Measurements from ENCODE around the gene METAP1D.

METAP1D gene

GRCh38 chr2:171999604-172000469 lies at the start of gene METAP1D:
METAP1D (plus strand) TSS chr2:171999953; CDS start chr2:171999970, 17 bp downstream.
- TF ChIP-seq EZH2 (IDR thresholded peaks at IDR 0.05) (no peak), POLR2AphosphoS5 (IDR thresholded peaks at IDR 0.05; ENCODE audit: borderline replicate concordance, low read depth, low read length) (peak; percentile 91), FOXP2 (optimal IDR thresholded peaks at IDR 0.05; ENCODE audit: control extremely low read depth, extremely low read length, insufficient read depth) (peak; percentile 65)
- H3K36me3 ChIP-seq (ENCODE audit: insufficient read depth, low read length), result no peaks in the 10 kb centered on the region
- peak within 1 kb of the TSS; percentile 99 for H3K4me3 ChIP-seq
- H3K27ac ChIP-seq, result peak within 1 kb of the TSS; percentile 27
- DNase-seq (ENCODE audit: low read depth, low spot score), result no peak
- H3K9ac ChIP-seq (ENCODE audit: insufficient read length), result peak within 1 kb of the TSS; percentile 92
- no peaks in the 10 kb centered on the region for H3K9me3 ChIP-seq (ENCODE audit: low read depth, low read length)

DNA sequence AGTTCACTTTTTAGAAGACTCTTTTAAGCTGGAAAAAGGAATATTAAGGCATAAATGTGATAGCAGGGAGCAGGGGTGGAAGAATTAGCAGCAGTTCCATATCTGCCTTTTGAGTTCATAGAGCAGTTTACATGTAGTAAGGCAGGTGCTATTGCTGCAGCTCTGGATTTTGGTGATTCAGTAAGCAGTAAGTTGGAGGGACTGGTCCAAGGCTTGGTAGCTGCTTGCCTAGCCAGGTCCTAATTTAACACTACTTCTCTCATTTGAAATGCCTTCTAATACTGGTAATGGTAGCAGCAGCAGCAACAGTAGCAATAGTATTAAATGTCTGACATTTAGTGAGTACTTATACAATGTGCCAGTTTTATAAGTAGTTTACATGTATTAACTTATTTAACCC lies 47.5 kb upstream of the METAP1D start:
- Histone ChIP-seq H3K36me3 (ENCODE audit: insufficient read depth, low read length) (peaks cover 33% of the 10 kb centered on the region), H3K9me3 (ENCODE audit: low read depth, low read length) (no peaks in the 10 kb centered on the region), H3K9ac (ENCODE audit: insufficient read length) (no peak overlapping the region), H3K4me3 (no peak overlapping the region), H3K27ac (no peak overlapping the region)
- TF ChIP-seq EZH2 (IDR thresholded peaks at IDR 0.05) (no peak), FOXP2 (optimal IDR thresholded peaks at IDR 0.05; ENCODE audit: control extremely low read depth, extremely low read length, insufficient read depth) (no peak), POLR2AphosphoS5 (IDR thresholded peaks at IDR 0.05; ENCODE audit: borderline replicate concordance, low read depth, low read length) (no peak)
- no peak for DNase-seq (ENCODE audit: low read depth, low spot score)

- TF ChIP-seq POLR2AphosphoS5 (IDR thresholded peaks at IDR 0.05; ENCODE audit: borderline replicate concordance, low read depth, low read length) (no peak), EZH2 (IDR thresholded peaks at IDR 0.05) (no peak), FOXP2 (optimal IDR thresholded peaks at IDR 0.05; ENCODE audit: control extremely low read depth, extremely low read length, insufficient read depth) (no peak)
These were observed 47.0 kb upstream of the METAP1D start for GRCh38 chr2:171952748-171953147.

GRCh38 chr2:171956135-171956825 lies 43.5 kb upstream of the METAP1D start:
- H3K36me3 ChIP-seq (ENCODE audit: insufficient read depth, low read length), result peaks cover 35% of the 10 kb centered on the region
- H3K9me3 ChIP-seq (ENCODE audit: low read depth, low read length), result no peaks in the 10 kb centered on the region
- DNase-seq (ENCODE audit: low read depth, low spot score), result no peak
- no peak for TF ChIP-seq FOXP2 (optimal IDR thresholded peaks at IDR 0.05; ENCODE audit: control extremely low read depth, extremely low read length, insufficient read depth)
- TF ChIP-seq EZH2 (IDR thresholded peaks at IDR 0.05), result no peak
- TF ChIP-seq POLR2AphosphoS5 (IDR thresholded peaks at IDR 0.05; ENCODE audit: borderline replicate concordance, low read depth, low read length), result no peak
- no peak overlapping the region for H3K4me3 ChIP-seq
- H3K27ac ChIP-seq, result no peak overlapping the region
- H3K9ac ChIP-seq (ENCODE audit: insufficient read length), result no peak overlapping the region

More at GRCh38 chr2:171952748-171953147, 47.0 kb upstream of the METAP1D start:
- no peak overlapping the region for H3K4me3 ChIP-seq
- no peak overlapping the region for H3K27ac ChIP-seq
- peaks cover 36% of the 10 kb centered on the region for H3K36me3 ChIP-seq (ENCODE audit: insufficient read depth, low read length)
- no peak for DNase-seq (ENCODE audit: low read depth, low spot score)
- no peaks in the 10 kb centered on the region for H3K9me3 ChIP-seq (ENCODE audit: low read depth, low read length)
- H3K9ac ChIP-seq (ENCODE audit: insufficient read length), result no peak overlapping the region

GRCh38 chr2:171957061-171957460 lies 42.7 kb upstream of the METAP1D start:
- no peak for DNase-seq (ENCODE audit: low read depth, low spot score)

GRCh38 chr2:171958475-171958874 lies 41.3 kb upstream of the METAP1D start:
- DNase-seq (ENCODE audit: low read depth, low spot score), result no peak
- Histone ChIP-seq H3K9ac (ENCODE audit: insufficient read length) (no peak overlapping the region), H3K27ac (no peak overlapping the region), H3K9me3 (ENCODE audit: low read depth, low read length) (no peaks in the 10 kb centered on the region), H3K36me3 (ENCODE audit: insufficient read depth, low read length) (peaks cover 25% of the 10 kb centered on the region), H3K4me3 (no peak overlapping the region)
- TF ChIP-seq FOXP2 (optimal IDR thresholded peaks at IDR 0.05; ENCODE audit: control extremely low read depth, extremely low read length, insufficient read depth) (no peak), EZH2 (IDR thresholded peaks at IDR 0.05) (no peak), POLR2AphosphoS5 (IDR thresholded peaks at IDR 0.05; ENCODE audit: borderline replicate concordance, low read depth, low read length) (no peak)

More at GRCh38 chr2:171957061-171957460, 42.7 kb upstream of the METAP1D start:
- Histone ChIP-seq H3K4me3 (no peak overlapping the region), H3K9ac (ENCODE audit: insufficient read length) (no peak overlapping the region), H3K9me3 (ENCODE audit: low read depth, low read length) (no peaks in the 10 kb centered on the region), H3K36me3 (ENCODE audit: insufficient read depth, low read length) (peaks cover 34% of the 10 kb centered on the region), H3K27ac (no peak overlapping the region)
- TF ChIP-seq FOXP2 (optimal IDR thresholded peaks at IDR 0.05; ENCODE audit: control extremely low read depth, extremely low read length, insufficient read depth) (no peak), POLR2AphosphoS5 (IDR thresholded peaks at IDR 0.05; ENCODE audit: borderline replicate concordance, low read depth, low read length) (no peak), EZH2 (IDR thresholded peaks at IDR 0.05) (no peak)

DNA sequence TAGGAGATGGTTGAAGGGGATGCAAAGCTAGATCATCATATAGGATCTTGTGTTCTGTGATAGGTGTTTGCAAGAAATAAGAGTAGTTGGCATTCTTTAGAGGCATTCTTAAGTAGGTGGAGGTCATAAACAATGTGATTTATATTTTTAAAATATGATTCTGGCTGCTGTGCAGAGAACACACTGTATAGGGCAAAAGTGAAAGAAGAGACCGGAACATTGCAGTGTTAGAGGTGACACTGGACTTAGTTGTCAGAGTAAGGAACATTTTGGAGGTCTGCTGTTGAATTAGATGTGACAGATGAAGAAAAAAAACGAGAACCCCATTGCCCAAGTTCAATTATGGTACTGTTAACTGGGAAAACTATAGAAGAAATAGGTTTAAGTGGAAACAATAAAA lies 39.8 kb upstream of the METAP1D start:
- Histone ChIP-seq H3K36me3 (ENCODE audit: insufficient read depth, low read length) (peaks cover 20% of the 10 kb centered on the region), H3K9me3 (ENCODE audit: low read depth, low read length) (no peaks in the 10 kb centered on the region), H3K9ac (ENCODE audit: insufficient read length) (no peak overlapping the region), H3K27ac (no peak overlapping the region), H3K4me3 (no peak overlapping the region)
- TF ChIP-seq POLR2AphosphoS5 (IDR thresholded peaks at IDR 0.05; ENCODE audit: borderline replicate concordance, low read depth, low read length) (no peak), EZH2 (IDR thresholded peaks at IDR 0.05) (no peak), FOXP2 (optimal IDR thresholded peaks at IDR 0.05; ENCODE audit: control extremely low read depth, extremely low read length, insufficient read depth) (no peak)
- no peak for DNase-seq (ENCODE audit: low read depth, low spot score)

GRCh38 chr2:171960570-171960969 lies 39.2 kb upstream of the METAP1D start:
- Histone ChIP-seq H3K36me3 (ENCODE audit: insufficient read depth, low read length) (peaks cover 22% of the 10 kb centered on the region), H3K9ac (ENCODE audit: insufficient read length) (no peak overlapping the region), H3K27ac (no peak overlapping the region), H3K9me3 (ENCODE audit: low read depth, low read length) (no peaks in the 10 kb centered on the region), H3K4me3 (no peak overlapping the region)
- no peak for DNase-seq (ENCODE audit: low read depth, low spot score)
- no peak for TF ChIP-seq FOXP2 (optimal IDR thresholded peaks at IDR 0.05; ENCODE audit: control extremely low read depth, extremely low read length, insufficient read depth)
- TF ChIP-seq POLR2AphosphoS5 (IDR thresholded peaks at IDR 0.05; ENCODE audit: borderline replicate concordance, low read depth, low read length), result no peak
- no peak for TF ChIP-seq EZH2 (IDR thresholded peaks at IDR 0.05)

Data from SK-N-MC (cell line).